GM12865 (cell line): ENCODE results near the gene IL1RAP.

ENCODE experiments used
- DNase-seq: peaks from one replicate; pipeline ENCODE4 v3.0.0; 2010; ENCODE audit warnings: low read depth
- H3K4me3 ChIP-seq: 2 replicates; pipeline ENCODE4 v1.5.1; 2011; ENCODE audit warnings: mild to moderate bottlenecking, low read depth, low read length, control low read depth
- TF ChIP-seq, protein P1 (sequence below): IDR thresholded peaks from 2 replicates; pipeline ENCODE4 v1.5.1; 2011; ENCODE audit warnings: low read length, control low read depth, low read depth, inconsistent platforms; ENCODE audit not compliant: insufficient read depth; ENCODE audit errors: missing control alignments

The IL1RAP gene

DNA sequence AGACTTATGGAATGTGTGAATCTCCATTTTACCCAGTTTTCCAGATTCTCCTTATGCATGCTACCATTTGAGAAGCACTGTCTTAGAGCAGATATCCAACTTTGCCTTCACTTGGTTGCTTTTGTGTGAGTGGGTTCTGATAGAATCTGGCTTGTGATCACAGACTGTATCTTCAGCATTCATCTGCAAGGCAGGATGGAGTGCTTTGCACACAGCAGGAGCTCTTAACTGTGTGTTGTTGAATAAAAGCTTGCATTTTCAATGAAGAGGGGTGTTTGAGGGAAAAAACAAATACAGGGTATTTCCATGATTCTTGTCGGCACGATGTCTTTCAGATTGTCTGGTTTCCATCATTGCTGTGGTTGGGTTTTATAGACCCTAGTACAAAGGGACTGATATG is 24.4 kb downstream of the IL1RAP start:
- H3K4me3 ChIP-seq, result no peak overlapping the region
- DNase-seq, result no peak
- TF ChIP-seq, protein P1, sequence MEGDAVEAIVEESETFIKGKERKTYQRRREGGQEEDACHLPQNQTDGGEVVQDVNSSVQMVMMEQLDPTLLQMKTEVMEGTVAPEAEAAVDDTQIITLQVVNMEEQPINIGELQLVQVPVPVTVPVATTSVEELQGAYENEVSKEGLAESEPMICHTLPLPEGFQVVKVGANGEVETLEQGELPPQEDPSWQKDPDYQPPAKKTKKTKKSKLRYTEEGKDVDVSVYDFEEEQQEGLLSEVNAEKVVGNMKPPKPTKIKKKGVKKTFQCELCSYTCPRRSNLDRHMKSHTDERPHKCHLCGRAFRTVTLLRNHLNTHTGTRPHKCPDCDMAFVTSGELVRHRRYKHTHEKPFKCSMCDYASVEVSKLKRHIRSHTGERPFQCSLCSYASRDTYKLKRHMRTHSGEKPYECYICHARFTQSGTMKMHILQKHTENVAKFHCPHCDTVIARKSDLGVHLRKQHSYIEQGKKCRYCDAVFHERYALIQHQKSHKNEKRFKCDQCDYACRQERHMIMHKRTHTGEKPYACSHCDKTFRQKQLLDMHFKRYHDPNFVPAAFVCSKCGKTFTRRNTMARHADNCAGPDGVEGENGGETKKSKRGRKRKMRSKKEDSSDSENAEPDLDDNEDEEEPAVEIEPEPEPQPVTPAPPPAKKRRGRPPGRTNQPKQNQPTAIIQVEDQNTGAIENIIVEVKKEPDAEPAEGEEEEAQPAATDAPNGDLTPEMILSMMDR, result no peak

DNA sequence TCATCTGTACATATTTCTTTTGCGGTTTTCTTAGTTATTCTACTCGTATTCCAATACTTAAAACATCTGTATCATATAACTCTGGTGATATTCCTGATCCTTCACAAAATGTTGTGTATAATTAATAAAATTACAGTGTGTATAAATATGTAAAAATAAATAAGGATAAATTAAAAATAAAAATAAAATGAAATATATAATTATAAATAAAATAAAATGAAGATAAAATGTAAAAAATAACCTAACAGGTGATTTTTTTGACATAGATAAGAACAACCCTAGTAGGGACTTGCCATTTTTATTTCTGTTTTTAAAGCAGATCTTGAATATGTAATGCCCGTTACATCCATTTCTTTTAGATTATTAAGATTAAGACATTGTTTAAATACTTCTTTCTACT is 25.6 kb downstream of the IL1RAP start:
- DNase-seq, result no peak

DNA sequence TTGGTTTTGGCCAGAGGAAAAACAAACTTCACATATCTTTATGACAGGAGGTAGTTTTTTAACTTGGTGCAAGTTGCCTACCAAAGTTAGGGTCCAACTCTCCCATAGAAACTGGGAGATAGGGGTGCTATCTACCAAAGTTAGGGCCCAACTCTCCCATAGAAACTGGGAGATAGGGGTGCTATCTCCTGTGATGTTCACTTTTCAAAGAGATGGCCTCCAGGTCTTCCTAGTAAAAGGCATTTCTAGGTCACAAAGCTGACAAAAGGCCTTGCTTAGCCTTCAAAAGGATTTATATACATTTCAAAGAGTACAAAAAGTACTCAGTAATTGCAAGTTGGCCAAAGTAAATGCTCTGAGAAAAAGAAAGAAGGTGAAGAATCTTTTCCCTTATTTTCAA is 27.1 kb downstream of the IL1RAP start:
- DNase-seq, result no peak
- no peak overlapping the region for H3K4me3 ChIP-seq
- TF ChIP-seq, protein P1, result no peak

More for the DNA sequence above, 25.6 kb downstream of the IL1RAP start:
- H3K4me3 ChIP-seq, result no peak overlapping the region
- TF ChIP-seq, protein P1, result no peak

DNA sequence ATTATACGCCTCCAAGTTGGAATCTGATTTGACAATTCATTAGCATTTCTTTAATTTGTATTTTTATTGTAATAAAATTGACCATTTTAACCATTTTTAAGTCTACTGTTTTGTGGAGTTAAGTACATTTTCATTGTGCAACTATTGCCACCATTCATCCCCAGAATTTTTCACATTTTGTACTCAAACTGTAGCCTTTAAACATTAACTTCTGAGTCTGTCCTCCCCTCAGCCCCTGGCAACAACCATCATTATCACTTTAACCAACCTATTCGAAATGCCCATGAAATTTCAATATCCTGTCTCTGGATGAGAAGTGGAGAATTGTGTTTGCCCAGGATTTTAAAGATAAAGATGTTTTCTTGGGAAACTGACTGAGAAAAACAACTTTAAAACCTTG is 27.7 kb downstream of the IL1RAP start:
- H3K4me3 ChIP-seq, result no peak overlapping the region
- TF ChIP-seq, protein P1, result no peak
- no peak for DNase-seq

DNA sequence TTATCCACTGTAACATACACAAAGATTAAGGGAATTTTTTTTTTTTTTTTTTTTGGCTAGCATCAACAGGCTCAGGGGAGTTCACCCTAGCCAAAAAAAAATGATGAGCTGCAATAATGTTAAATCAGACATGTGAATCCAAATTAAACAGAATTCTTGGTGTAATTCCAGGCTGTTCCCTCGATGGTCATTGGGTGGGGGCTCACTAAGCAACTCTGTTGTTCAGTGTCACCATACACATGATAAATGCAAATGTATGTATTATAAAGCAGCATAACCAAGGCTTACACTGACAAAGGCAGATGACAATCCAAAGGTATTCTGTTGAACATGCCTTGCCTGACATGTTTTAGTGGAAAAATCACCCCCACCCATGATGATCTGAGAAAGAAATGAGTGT is 29.0 kb downstream of the IL1RAP start:
- H3K4me3 ChIP-seq, result no peak overlapping the region
- DNase-seq, result no peak
- TF ChIP-seq, protein P1, result no peak

DNA sequence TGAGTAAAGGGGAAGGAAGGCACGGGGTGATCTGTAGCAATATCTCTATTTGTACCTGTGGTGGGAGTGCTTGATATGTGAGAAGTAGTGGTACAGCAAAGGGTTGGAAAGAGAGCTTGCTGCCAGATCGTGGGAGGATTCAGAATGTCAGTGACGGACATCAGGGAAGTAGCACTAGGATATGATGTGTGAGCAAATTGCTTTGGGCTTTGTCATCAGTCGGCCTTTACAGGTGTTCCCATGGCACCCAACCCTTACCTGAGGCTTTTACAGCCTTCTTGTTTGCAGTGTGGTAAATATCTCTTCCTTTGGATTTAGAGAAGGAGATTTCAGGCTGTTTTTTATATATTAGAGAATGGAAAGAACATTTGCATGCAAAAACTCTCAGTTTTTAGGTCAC is 29.8 kb downstream of the IL1RAP start:
- no peak overlapping the region for H3K4me3 ChIP-seq
- no peak for DNase-seq
- TF ChIP-seq, protein P1, result no peak

DNA sequence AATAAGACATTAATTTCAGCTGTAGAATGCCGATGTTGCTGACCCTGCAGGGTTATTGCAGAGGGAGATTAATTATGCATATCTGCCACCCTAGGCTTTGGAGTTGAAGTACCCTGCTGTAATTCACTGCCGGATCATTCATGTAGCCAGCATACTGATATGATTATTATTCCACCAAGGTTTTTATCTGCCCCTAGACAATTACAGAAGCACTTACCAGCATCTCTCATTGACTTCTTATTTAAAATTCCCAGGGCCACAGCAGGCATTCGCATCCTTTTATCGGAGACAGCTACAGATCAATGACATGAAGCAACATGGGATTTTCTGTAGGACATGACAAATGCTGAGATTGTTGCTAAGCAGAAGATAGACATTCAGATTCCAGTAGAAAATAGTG is 31.3 kb downstream of the IL1RAP start:
- TF ChIP-seq, protein P1, result no peak
- no peak for DNase-seq
- H3K4me3 ChIP-seq, result no peak overlapping the region
